HCT116 (cell line): ENCODE measurements around the gene UMOD.

Source experiments
- EGR1 ChIP-seq: IDR thresholded peaks from 2 replicates; pipeline ENCODE4 v1.6.1; 2012; ENCODE audit warnings: low read depth
- POLR2AphosphoS5 ChIP-seq: IDR thresholded peaks from 2 replicates; pipeline ENCODE4 v1.6.1; 2011; ENCODE audit warnings: mild to moderate bottlenecking, low read depth, low read length, moderate library complexity
- SIN3A ChIP-seq: IDR thresholded peaks from 2 replicates; pipeline ENCODE4 v1.6.1; 2012; ENCODE audit warnings: low read depth
- SRF ChIP-seq: IDR thresholded peaks from 2 replicates; pipeline ENCODE4 v1.6.1; 2012; ENCODE audit warnings: low read depth
- TF ChIP-seq, protein P1 (sequence below), 3 experiments: fragments of 200-600 bp in 1 of 3; sonication (generic) in 1 of 3; IDR thresholded peaks in 2 of 3; conservative IDR thresholded peaks in 1 of 3; 2 replicates each; pipeline ENCODE4 v1.5.1; 2012 to 2017; ENCODE audit warnings: low read depth in 2 of 3, low read length in 2 of 3, antibody characterized with exemption in 1 of 3, borderline replicate concordance in 1 of 3, control low read depth in 1 of 3, mild to moderate bottlenecking in 1 of 3, mixed read lengths in 1 of 3, mixed run types in 1 of 3, moderate library complexity in 1 of 3; ENCODE audit not compliant: insufficient read depth in 1 of 3
- TF ChIP-seq, protein P2 (sequence below): IDR thresholded peaks from 2 replicates; pipeline ENCODE4 v1.6.1; 2011; ENCODE audit warnings: mild to moderate bottlenecking, low read length, moderate library complexity; ENCODE audit not compliant: insufficient replicate concordance; ENCODE audit errors: extremely low read depth

DNA sequence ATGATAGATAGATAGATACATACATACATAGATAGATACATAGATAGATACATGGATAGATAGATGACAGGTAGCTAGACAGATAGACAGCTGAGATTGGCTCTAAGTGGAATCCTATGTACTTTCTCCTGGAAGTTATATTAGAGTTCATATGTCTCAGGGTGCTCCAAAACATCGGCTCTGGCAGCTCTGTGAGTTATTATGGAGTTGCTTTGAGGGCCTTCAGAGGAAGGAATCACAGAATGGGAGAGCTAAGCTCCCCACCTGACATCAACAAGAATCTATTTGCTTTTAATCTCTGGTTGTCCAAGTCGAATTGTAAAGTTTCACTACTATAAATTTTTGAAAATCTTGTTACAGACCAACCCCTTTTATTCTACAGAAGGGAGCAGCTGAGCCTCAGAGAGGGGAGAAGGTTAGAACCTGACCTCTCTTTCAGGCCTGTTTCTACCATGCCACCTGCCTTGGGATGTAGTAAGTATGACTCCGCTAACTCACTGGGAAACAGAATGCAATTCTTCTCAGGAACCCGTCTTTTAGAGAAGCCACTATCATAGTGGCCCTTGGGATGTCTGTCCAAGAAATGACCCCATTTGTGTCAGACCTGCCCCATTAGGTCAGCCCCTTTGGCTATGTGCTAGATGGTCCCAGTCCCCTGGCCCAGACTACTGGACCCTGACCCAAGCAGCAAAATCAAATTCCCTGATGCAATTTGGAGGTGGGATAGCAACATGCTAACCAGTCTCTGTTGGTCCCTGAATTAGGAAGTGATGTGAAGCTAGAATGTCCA, 43.5 kb downstream of the UMOD start:
- TF ChIP-seq, protein P1, sequence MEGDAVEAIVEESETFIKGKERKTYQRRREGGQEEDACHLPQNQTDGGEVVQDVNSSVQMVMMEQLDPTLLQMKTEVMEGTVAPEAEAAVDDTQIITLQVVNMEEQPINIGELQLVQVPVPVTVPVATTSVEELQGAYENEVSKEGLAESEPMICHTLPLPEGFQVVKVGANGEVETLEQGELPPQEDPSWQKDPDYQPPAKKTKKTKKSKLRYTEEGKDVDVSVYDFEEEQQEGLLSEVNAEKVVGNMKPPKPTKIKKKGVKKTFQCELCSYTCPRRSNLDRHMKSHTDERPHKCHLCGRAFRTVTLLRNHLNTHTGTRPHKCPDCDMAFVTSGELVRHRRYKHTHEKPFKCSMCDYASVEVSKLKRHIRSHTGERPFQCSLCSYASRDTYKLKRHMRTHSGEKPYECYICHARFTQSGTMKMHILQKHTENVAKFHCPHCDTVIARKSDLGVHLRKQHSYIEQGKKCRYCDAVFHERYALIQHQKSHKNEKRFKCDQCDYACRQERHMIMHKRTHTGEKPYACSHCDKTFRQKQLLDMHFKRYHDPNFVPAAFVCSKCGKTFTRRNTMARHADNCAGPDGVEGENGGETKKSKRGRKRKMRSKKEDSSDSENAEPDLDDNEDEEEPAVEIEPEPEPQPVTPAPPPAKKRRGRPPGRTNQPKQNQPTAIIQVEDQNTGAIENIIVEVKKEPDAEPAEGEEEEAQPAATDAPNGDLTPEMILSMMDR (IDR thresholded peaks at IDR 0.05 in 2 of 3, conservative IDR thresholded peaks at IDR 0.05 in 1 of 3; ENCODE audit: borderline replicate concordance in 1 of 3, insufficient read depth in 1 of 3, low read depth in 2 of 3, low read length in 2 of 3) = no peak
- TF ChIP-seq, protein P2, sequence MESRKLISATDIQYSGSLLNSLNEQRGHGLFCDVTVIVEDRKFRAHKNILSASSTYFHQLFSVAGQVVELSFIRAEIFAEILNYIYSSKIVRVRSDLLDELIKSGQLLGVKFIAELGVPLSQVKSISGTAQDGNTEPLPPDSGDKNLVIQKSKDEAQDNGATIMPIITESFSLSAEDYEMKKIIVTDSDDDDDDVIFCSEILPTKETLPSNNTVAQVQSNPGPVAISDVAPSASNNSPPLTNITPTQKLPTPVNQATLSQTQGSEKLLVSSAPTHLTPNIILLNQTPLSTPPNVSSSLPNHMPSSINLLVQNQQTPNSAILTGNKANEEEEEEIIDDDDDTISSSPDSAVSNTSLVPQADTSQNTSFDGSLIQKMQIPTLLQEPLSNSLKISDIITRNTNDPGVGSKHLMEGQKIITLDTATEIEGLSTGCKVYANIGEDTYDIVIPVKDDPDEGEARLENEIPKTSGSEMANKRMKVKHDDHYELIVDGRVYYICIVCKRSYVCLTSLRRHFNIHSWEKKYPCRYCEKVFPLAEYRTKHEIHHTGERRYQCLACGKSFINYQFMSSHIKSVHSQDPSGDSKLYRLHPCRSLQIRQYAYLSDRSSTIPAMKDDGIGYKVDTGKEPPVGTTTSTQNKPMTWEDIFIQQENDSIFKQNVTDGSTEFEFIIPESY = no peak
- TF ChIP-seq SIN3A (no peak), SRF (no peak), POLR2AphosphoS5 (no peak), EGR1 (no peak)
